GM12874 (cell line): Measurements from ENCODE around the gene OSTM1.

ENCODE experiments used
- TF ChIP-seq, protein P1 (sequence below): IDR thresholded peaks from 2 replicates; pipeline ENCODE4 v1.5.1; 2011; ENCODE audit warnings: low read depth, mild to moderate bottlenecking, control low read depth, low read length, moderate library complexity; ENCODE audit not compliant: insufficient read depth

The OSTM1 gene

DNA sequence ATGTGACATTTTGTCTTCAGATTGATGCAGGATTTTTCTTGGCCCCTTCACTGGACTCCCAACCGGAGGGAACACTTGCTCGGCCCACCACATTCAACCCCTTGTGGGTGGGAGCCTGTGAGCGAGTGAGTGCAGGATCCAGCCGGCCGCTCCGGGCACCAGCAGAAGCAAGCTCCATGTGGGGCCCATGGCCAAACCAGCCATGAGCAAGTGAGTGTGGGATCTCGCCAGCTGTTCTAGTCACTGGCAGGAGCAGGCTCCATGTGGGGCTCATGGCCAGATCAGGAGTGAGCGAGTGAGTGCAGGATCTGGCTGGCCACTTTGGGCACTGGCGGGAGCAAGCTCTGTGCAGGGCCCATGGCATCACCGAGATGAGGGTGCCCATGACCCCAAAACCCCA lies 42.6 kb downstream of the OSTM1 start:
- TF ChIP-seq, protein P1, sequence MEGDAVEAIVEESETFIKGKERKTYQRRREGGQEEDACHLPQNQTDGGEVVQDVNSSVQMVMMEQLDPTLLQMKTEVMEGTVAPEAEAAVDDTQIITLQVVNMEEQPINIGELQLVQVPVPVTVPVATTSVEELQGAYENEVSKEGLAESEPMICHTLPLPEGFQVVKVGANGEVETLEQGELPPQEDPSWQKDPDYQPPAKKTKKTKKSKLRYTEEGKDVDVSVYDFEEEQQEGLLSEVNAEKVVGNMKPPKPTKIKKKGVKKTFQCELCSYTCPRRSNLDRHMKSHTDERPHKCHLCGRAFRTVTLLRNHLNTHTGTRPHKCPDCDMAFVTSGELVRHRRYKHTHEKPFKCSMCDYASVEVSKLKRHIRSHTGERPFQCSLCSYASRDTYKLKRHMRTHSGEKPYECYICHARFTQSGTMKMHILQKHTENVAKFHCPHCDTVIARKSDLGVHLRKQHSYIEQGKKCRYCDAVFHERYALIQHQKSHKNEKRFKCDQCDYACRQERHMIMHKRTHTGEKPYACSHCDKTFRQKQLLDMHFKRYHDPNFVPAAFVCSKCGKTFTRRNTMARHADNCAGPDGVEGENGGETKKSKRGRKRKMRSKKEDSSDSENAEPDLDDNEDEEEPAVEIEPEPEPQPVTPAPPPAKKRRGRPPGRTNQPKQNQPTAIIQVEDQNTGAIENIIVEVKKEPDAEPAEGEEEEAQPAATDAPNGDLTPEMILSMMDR: no peak

DNA sequence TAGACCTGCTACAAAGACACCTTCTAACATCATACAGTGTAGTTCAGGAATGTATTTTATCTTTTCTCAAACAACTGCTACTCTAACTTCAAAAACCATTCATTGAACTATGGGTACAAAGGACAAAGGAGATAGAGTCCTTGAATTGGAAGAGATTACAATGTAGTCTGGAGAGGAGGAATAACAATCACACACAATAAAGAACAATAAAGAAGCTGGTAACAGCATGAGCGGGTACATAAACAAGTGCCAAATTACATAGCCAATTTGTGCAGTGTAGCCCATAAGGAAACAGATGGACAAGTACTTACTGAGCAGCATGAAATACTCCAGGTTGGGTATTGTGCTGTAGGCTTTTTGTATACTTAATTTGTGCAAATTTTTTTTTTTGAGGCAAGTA lies 44.3 kb downstream of the OSTM1 start:
- TF ChIP-seq, protein P1: no peak

DNA sequence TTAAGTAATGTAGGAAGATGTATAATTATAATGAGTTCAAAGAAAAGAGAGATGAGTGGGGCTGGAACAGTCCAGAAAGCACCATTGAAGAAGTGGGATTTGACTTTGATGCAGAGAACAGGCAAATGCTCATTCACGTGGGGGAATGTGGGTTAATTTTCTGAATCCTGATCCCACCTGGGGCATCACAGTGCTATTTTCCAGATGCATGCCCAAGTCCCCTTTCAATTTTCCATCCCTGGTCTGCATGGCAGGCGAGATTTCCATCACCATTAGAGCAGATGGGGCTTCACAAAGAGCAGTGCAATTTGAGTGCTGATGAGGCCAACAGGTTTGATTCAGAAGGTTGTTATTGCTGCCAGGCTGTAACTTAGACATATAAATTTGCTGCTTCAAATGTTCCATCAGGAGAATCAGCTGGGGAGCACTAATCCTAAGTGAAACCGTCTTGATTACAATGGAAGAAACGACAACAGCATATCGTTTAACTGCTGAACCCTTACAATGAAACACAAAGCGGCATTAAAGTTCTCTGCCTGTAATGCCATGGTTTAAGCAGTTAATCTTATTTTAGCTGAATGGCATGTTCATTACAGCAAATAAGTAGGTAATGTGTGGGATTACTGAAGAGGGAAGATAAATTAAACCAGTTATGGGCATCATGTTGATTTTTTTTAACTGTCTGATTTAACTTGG lies 45.2 kb downstream of the OSTM1 start:
- TF ChIP-seq, protein P1: no peak

DNA sequence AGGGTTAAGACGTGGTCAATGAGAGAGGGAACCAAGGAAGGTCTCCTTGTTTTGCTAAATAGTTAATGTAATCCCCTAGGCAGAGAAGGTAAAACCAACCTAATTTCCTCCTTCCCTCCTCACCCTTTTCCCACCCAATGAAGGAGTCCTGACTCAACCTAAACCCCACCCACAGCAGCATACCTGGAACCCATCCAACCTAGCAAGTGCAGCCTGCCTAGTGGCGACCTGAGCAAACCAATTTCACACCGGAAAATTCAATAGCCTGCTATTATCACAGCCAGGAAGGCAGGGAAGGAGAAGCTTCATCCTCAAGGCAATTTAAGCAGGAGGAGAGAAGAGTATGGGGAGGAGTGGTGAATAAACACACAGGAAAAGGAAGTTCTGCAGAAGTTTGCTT lies 46.9 kb downstream of the OSTM1 start:
- TF ChIP-seq, protein P1: no peak

DNA sequence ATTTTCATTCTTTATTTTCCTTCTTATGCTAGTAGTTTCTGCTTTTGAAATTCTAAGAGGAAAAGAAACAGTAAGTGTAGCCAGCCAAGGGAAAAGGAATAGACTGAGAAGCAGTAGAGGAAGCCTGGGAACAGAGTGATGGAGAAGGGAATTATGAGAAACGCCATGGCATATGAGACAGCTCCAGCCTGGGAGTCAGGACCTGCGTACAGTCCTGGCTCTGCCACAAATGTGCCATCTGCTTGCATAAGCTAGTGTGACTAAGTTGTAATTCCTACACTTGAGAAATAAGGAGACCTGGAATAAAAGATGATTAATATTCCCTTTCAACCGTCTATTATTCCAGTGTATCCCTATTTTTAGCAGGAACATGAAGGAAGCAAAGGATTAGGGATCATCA lies 47.5 kb downstream of the OSTM1 start:
- TF ChIP-seq, protein P1: no peak

DNA sequence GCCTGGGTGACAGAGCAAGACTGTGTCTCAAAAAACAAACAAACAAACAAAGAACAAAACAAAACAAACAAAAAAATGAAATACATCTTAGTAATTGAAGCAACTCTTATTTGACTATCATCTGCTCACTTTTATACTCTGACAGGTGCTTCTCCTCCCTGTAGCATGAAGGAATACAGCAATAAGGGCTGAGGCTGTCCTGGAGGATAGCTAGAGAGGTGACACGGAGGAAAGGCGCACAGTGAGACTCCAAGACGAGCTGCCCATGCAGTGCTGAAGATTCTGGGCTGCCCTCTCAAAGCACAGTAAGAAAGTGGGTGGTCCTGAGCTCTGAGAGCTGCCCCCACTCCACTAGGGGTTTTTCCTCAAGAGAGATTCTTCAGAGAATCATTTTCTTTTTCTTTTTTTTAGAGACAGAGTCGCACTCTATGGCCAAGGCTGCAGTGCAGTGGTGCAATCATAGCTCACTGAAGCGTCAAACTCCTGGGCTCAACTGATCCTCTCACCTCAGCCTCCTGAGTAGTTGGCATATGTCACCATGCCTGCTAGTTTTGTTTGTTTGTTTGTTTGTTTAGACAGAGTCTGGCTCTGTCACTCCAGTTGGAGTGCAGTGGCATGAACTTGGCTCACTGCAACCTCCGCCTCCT lies 50.0 kb downstream of the OSTM1 start:
- TF ChIP-seq, protein P1: no peak

DNA sequence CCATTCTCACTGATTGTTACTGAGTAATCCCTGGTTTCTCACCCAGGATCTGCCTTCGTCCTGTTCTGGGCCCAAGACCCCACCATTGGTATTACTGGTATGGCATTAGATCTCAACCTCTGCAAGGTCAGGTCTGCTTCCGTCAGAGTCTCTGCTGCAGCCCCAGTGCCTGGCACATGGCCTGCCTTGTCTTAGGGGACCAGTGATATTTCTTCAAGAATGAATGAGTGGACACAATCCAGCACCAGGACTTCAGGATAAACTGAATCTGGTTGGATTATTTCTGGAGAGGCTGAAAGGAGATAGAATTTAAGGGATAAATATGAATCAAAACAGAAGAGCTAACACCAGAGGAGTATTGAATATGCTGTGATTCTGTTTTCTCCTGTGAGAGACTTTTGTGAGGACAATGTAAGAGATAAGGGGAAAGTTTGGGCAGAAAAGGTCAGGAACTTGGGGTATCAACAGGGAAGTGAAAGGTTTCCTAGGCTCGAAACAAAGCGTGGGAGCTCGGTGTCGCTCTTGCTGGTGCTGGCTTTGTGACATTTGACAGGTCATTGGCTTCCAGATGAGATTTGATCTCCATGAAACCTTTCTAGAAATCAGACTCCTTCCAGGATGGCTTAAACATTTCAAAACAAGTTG lies 53.9 kb downstream of the OSTM1 start:
- TF ChIP-seq, protein P1: no peak
